WERI-Rb-1 (cell line): Measurements from ENCODE around the gene ATXN1.

ENCODE experiments used
- DNase-seq: peaks from one replicate; pipeline ENCODE4 v3.0.0-alpha.2; 2020
- H3K27ac ChIP-seq: fragments of 250-450 bp; sonication (Bioruptor Pico); 2 replicates; pipeline ENCODE4 v1.5.1; 2020; ENCODE audit warnings: mild to moderate bottlenecking, moderate library complexity
- H3K27me3 ChIP-seq: fragments of 250-450 bp; sonication (Bioruptor Pico); 2 replicates; pipeline ENCODE4 v1.5.1; 2021; ENCODE audit warnings: mild to moderate bottlenecking, low read depth, moderate library complexity; ENCODE audit not compliant: insufficient read depth, severe bottlenecking
- H3K36me3 ChIP-seq: fragments of 250-450 bp; sonication (Bioruptor Pico); 2 replicates; pipeline ENCODE4 v1.5.1; 2020; ENCODE audit warnings: mild to moderate bottlenecking, moderate library complexity
- H3K4me3 ChIP-seq: 2 replicates; pipeline ENCODE4 v1.5.1; 2011; ENCODE audit warnings: low read depth, mild to moderate bottlenecking, control low read depth, low read length
- H3K9me3 ChIP-seq: fragments of 250-450 bp; sonication (Bioruptor Pico); 2 replicates; pipeline ENCODE4 v1.5.1; 2021; ENCODE audit warnings: mild to moderate bottlenecking, moderate library complexity; ENCODE audit not compliant: severe bottlenecking
- CTCF ChIP-seq: IDR thresholded peaks from 2 replicates; pipeline ENCODE4 v1.5.1; 2011; ENCODE audit warnings: low read depth, mild to moderate bottlenecking, control low read depth, inconsistent platforms, low read length

The ATXN1 gene

GRCh38 chr6:16355699-16356446 lies 405.4 kb downstream of the ATXN1 start:
- TF ChIP-seq CTCF: no peak
- DNase-seq: peak; percentile 28
- no peaks in the 10 kb centered on the region for H3K9me3 ChIP-seq
- H3K27me3 ChIP-seq: no peaks in the 10 kb centered on the region
- H3K36me3 ChIP-seq: no peaks in the 10 kb centered on the region
- no peak overlapping the region for H3K4me3 ChIP-seq
- H3K27ac ChIP-seq: no peak overlapping the region

GRCh38 chr6:16355238-16355637 lies 406.0 kb downstream of the ATXN1 start:
- H3K9me3 ChIP-seq: no peaks in the 10 kb centered on the region
- no peak for TF ChIP-seq CTCF

GRCh38 chr6:16354692-16355091 lies 406.6 kb downstream of the ATXN1 start:
- Histone ChIP-seq H3K4me3 (no peak overlapping the region), H3K9me3 (no peaks in the 10 kb centered on the region), H3K27me3 (no peaks in the 10 kb centered on the region), H3K27ac (no peak overlapping the region), H3K36me3 (no peaks in the 10 kb centered on the region)
- no peak for TF ChIP-seq CTCF
- no peak for DNase-seq

More at GRCh38 chr6:16355238-16355637, 406.0 kb downstream of the ATXN1 start:
- Histone ChIP-seq H3K36me3 (no peaks in the 10 kb centered on the region), H3K27me3 (no peaks in the 10 kb centered on the region), H3K4me3 (no peak overlapping the region), H3K27ac (no peak overlapping the region)
- no peak for DNase-seq

DNA sequence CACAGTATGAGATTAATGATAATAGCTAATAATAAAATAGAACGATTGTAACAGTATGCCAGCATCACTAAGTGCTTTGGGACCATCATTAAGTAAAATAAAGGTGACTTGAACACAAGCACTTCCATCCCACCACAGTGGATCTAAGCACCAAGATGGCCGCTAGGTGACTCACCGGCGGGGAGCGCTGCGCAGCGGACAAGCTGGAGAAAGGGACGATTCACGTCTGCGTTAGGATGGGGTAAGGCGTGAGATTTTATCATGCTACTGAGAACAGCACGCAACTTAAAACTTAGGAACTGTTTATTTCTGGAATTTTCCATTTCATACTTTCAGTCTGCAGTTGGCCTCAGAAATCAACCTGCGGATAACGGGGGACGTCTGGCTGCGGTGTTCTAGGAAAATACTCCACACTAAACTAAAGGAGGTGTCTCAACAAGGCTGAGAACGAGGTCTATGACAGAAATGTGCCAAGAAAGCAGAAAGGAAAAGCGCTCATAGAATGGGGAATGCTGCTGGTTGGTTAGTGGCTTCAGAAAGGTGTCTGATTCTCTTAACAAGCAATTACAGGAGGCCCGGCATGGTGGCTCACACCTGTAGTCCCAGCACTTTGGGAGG lies 408.3 kb downstream of the ATXN1 start:
- Histone ChIP-seq H3K36me3 (no peaks in the 10 kb centered on the region), H3K27ac (no peak overlapping the region)
- TF ChIP-seq CTCF: no peak

GRCh38 chr6:16352258-16352635 lies 409.0 kb downstream of the ATXN1 start:
- Histone ChIP-seq H3K27me3 (no peaks in the 10 kb centered on the region), H3K27ac (no peak overlapping the region), H3K9me3 (no peaks in the 10 kb centered on the region), H3K36me3 (no peaks in the 10 kb centered on the region), H3K4me3 (no peak overlapping the region)
- DNase-seq: no peak
- no peak for TF ChIP-seq CTCF

More for the DNA sequence above, 408.3 kb downstream of the ATXN1 start:
- Histone ChIP-seq H3K9me3 (no peaks in the 10 kb centered on the region), H3K4me3 (no peak overlapping the region), H3K27me3 (no peaks in the 10 kb centered on the region)
- no peak for DNase-seq
